Brain microvascular endothelial cell (primary cell): Measurements from ENCODE around the gene SERINC4.
"Not testable (repeated sequence)": the region's sequence is repeated elsewhere in the genome, so short reads cannot be mapped to it uniquely, and the experiment has no call there.

ENCODE experiments used
- DNase-seq: peaks from one replicate; pipeline ENCODE4 v3.0.0-alpha.2; 2020
- H3K27ac ChIP-seq: fragments of 250-450 bp; sonication (Bioruptor Pico); 2 replicates; pipeline ENCODE4 v1.5.1; 2020; ENCODE audit warnings: mild to moderate bottlenecking, moderate library complexity
- H3K27me3 ChIP-seq: fragments of 250-450 bp; sonication (Bioruptor Pico); replicated peaks from 2 replicates; pipeline ENCODE4 v1.5.1; 2020; ENCODE audit warnings: mild to moderate bottlenecking
- H3K36me3 ChIP-seq: fragments of 250-450 bp; sonication (Bioruptor Pico); replicated peaks from 2 replicates; pipeline ENCODE4 v1.5.1; 2020; ENCODE audit warnings: mild to moderate bottlenecking
- H3K4me3 ChIP-seq: 2 replicates; pipeline ENCODE4 v1.5.1; 2011; ENCODE audit warnings: low read depth, mild to moderate bottlenecking, control low read depth, low read length, moderate library complexity
- in situ Hi-C: cut with HindIII; loops from 2 replicates; pipeline ENCODE4 v1.10.0; 2017; ENCODE audit warnings: low sequenced_read_pairs, low pct_ligation_motif_present
- TF ChIP-seq, protein P1 (sequence below): IDR thresholded peaks from 2 replicates; pipeline ENCODE4 v1.5.1; 2011; ENCODE audit warnings: low read depth, mild to moderate bottlenecking, moderate library complexity, low read length, control low read depth, inconsistent platforms; ENCODE audit errors: missing control alignments

The SERINC4 gene

DNA sequence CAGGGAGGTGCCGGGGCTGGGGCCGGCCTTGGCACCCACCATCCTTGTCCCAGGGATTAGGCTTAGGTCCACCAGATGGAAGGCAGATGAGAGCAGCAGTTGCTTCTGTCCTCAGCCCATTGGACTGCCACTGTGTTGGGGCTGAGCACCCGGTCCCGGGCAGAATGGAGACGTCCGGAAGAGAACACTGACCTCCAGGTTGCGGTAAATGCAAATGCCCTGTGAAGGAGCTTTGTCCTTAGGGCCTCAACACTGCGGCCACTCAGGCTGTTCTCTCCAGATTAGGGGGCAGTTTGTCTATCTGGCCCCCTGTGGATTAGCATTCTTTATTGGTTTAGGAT lies at the start of gene SERINC4:
Gene SERINC4 (minus strand): TSS at position 276 of the 341 bp plus-strand sequence. CDS start 234 bp downstream, at position 42.
- Histone ChIP-seq H3K27ac (peak within 1 kb of the TSS; percentile 63), H3K4me3 (peak within 1 kb of the TSS; percentile 97), H3K36me3 (peaks cover 68% of the 10 kb centered on the region), H3K27me3 (no peaks in the 10 kb centered on the region)
- TF ChIP-seq, protein P1, sequence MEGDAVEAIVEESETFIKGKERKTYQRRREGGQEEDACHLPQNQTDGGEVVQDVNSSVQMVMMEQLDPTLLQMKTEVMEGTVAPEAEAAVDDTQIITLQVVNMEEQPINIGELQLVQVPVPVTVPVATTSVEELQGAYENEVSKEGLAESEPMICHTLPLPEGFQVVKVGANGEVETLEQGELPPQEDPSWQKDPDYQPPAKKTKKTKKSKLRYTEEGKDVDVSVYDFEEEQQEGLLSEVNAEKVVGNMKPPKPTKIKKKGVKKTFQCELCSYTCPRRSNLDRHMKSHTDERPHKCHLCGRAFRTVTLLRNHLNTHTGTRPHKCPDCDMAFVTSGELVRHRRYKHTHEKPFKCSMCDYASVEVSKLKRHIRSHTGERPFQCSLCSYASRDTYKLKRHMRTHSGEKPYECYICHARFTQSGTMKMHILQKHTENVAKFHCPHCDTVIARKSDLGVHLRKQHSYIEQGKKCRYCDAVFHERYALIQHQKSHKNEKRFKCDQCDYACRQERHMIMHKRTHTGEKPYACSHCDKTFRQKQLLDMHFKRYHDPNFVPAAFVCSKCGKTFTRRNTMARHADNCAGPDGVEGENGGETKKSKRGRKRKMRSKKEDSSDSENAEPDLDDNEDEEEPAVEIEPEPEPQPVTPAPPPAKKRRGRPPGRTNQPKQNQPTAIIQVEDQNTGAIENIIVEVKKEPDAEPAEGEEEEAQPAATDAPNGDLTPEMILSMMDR: no peak
- DNase-seq: no peak
- in situ Hi-C loops: no loop called here

GRCh38 chr15:43845421-43845820 lies 45.4 kb upstream of the SERINC4 start:
- Histone ChIP-seq H3K4me3 (no peak overlapping the region), H3K27ac (peak overlapping the region; percentile 32), H3K27me3 (no peaks in the 10 kb centered on the region), H3K36me3 (no peaks in the 10 kb centered on the region)
- DNase-seq: peak; percentile 37
- TF ChIP-seq, protein P1: no peak
- in situ Hi-C loops: no loop called here

GRCh38 chr15:43832485-43832884 lies 32.5 kb upstream of the SERINC4 start:
- in situ Hi-C loops, H3K4me3 ChIP-seq, DNase-seq, H3K36me3 ChIP-seq, H3K27me3 ChIP-seq, H3K27ac ChIP-seq: not testable (repeated sequence)

- DNase-seq, H3K27ac ChIP-seq, H3K36me3 ChIP-seq, H3K27me3 ChIP-seq, H3K4me3 ChIP-seq, in situ Hi-C loops: not testable (repeated sequence)
Observed at GRCh38 chr15:43831519-43832052, 31.6 kb upstream of the SERINC4 start.

GRCh38 chr15:43830691-43831275 lies 30.8 kb upstream of the SERINC4 start:
- H3K36me3 ChIP-seq, H3K4me3 ChIP-seq, H3K27ac ChIP-seq, H3K27me3 ChIP-seq, in situ Hi-C loops, DNase-seq: not testable (repeated sequence)

GRCh38 chr15:43829951-43830540 lies 30.0 kb upstream of the SERINC4 start:
- H3K4me3 ChIP-seq, H3K36me3 ChIP-seq, H3K27ac ChIP-seq, DNase-seq, H3K27me3 ChIP-seq, in situ Hi-C loops: not testable (repeated sequence)

DNA sequence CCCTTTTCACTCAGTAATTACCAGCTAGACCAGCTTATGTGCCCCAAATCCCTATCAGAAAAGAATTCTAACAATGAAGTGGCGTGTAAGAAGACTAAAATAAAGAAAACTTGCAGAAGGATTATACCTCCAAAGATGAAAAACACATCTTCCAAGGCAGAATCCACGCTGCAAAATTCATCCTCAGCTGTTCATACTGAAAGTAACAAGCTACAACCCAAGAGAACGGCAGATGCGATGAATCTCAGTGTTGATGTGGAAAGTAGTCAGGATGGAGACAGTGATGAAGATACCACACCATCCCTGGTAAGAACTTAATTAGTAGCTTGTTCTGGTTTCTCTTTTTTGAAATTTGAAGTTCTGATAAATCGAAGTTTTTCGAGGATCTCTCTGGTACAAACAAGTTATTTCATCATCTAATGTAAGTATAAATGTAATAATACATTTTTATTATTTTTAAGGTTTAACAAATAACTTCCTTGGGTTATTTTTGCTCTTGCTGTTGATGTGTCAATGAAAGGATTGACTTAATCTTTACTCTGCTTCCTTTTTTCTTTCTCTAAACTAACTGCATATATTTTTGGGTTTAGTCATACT lies 28.1 kb upstream of the SERINC4 start:
- no peaks in the 10 kb centered on the region for H3K27me3 ChIP-seq
- no peak for DNase-seq
- H3K27ac ChIP-seq: no peak overlapping the region
- in situ Hi-C loops: no loop called here
- H3K4me3 ChIP-seq: peak overlapping the region; percentile 76
- TF ChIP-seq, protein P1: no peak
- H3K36me3 ChIP-seq: no peaks in the 10 kb centered on the region
